Measurements from ENCODE around the gene FNBP1.
"Not testable (repeated sequence)": the region's sequence is repeated elsewhere in the genome, so short reads cannot be mapped to it uniquely, and the experiment has no call there.

FNBP1 gene

DNA sequence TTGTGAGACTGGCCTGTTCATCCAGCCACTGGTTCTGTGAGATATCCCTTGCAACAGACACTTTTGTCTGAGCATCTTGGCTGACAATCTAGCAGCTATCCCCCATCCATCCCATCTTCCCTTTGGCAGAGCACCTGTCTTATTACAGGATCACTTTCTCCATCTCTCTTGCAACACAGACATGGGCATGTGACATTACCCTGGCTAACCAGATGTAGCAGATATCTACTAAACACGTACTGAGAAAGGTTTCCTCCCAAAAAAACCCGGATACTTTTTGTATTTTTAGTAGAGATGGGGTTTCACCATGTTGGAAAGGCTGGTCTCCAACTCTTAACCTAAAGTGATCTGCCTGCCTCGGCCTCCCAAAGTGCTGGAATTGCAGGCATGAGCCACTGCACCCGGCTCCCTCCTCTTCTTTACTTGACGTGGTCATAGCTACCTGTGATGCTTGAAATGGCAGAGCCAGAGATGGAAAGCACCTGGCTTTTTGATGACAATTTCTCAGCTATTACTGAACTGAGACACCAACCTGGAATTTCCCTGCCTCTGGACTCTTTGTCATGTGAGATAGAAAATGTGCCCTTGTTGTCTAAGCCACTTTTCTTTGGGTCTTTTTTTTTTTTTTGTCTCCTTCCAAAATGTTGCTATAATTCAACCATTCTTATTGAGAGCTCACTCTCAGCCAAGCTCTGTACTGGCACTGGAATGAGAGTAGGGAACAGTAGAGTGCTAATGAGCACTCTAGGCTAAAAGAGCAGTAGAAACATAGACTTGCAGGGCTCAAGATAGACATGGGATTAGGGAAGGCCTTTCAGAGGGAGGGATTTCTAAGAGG lies 32.6 kb downstream of the FNBP1 start:
- no peak for DNase-seq (ENCODE audit: low spot score)
- Histone ChIP-seq H3K4me3 (no peak overlapping the region), H3K27ac (no peak overlapping the region)
- TF ChIP-seq, protein P1, sequence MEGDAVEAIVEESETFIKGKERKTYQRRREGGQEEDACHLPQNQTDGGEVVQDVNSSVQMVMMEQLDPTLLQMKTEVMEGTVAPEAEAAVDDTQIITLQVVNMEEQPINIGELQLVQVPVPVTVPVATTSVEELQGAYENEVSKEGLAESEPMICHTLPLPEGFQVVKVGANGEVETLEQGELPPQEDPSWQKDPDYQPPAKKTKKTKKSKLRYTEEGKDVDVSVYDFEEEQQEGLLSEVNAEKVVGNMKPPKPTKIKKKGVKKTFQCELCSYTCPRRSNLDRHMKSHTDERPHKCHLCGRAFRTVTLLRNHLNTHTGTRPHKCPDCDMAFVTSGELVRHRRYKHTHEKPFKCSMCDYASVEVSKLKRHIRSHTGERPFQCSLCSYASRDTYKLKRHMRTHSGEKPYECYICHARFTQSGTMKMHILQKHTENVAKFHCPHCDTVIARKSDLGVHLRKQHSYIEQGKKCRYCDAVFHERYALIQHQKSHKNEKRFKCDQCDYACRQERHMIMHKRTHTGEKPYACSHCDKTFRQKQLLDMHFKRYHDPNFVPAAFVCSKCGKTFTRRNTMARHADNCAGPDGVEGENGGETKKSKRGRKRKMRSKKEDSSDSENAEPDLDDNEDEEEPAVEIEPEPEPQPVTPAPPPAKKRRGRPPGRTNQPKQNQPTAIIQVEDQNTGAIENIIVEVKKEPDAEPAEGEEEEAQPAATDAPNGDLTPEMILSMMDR (IDR thresholded peaks at IDR 0.05) = no peak

GRCh38 chr9:130009546-130009945 lies 33.4 kb downstream of the FNBP1 start:
- not testable (repeated sequence) for H3K4me3 ChIP-seq; DNase-seq (ENCODE audit: low spot score); H3K27ac ChIP-seq

GRCh38 chr9:130008538-130008937 lies 34.5 kb downstream of the FNBP1 start:
- no peak for DNase-seq (ENCODE audit: low spot score)
- TF ChIP-seq, protein P1 (IDR thresholded peaks at IDR 0.05) = no peak
- Histone ChIP-seq H3K27ac (no peak overlapping the region), H3K4me3 (no peak overlapping the region)

DNA sequence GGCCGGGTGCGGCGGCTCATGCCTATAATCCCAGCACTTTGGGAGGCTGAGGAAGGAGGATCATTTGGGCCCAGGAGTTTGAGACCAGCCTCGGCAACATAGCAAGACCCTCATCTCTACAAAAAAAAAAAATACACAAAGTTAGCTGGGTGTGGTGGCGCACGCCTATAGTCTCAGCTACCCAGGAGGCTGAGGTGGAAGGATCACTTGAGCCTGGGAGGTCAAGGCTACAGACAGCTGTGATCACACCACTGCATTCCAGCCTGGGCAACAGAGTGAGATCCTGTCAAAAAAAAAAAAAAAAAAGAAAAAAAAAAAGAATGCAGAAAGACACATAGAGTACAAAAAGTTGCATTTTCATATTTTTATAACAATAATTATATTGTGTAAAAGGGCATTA lies 36.0 kb downstream of the FNBP1 start:
- H3K4me3 ChIP-seq; H3K27ac ChIP-seq; DNase-seq (ENCODE audit: low spot score): not testable (repeated sequence)

- no peak overlapping the region for H3K4me3 ChIP-seq
- H3K27ac ChIP-seq = no peak overlapping the region
- TF ChIP-seq, protein P1 (IDR thresholded peaks at IDR 0.05) = no peak
- no peak for DNase-seq (ENCODE audit: low spot score)
Observed at GRCh38 chr9:130003943-130004552, 38.9 kb downstream of the FNBP1 start.

DNA sequence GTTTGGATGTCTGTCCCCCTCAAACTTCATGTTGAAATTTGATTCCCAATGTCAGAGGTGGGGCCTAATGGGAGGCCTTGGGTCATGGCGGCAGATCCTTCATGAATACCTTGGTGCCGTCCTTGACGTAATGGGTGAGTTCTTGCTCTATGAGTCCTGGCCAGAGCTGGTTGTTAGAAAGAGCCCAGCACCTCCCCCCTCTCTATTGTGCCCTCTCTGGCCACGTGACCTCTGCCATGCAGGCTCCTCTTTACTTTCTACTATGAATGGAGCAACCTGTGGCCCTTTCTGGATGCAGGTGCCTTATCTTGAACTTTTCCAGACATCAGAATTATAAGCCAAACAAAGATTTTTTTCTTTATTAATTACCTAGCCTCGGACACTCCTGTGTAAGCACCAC lies 40.7 kb downstream of the FNBP1 start:
- no peak overlapping the region for H3K4me3 ChIP-seq
- no peak for DNase-seq (ENCODE audit: low spot score)
- H3K27ac ChIP-seq = no peak overlapping the region
- TF ChIP-seq, protein P1 (IDR thresholded peaks at IDR 0.05) = no peak

DNA sequence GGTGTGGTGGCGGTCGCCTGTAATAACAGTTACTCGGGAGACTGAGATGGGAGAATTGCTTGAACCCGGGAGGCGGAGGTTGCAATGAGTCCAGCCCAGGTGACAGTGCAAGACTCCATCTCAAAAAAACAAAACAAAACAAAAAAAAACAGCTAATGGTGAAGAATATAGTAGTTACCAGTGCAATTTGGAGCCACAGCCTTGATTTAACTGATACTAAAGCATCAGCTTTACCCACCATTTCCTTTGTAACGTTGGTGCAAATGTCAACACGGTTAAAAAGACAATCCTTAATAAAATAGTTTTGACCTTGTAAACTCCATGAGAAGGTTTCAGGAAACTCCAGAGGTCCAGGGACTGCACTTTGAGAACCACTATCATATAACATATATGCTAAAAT lies 41.8 kb downstream of the FNBP1 start:
- TF ChIP-seq, protein P1 (IDR thresholded peaks at IDR 0.05) = no peak
- H3K27ac ChIP-seq = no peak overlapping the region
- no peak for DNase-seq (ENCODE audit: low spot score)
- no peak overlapping the region for H3K4me3 ChIP-seq

GRCh38 chr9:129999141-129999510 lies 43.9 kb downstream of the FNBP1 start:
- TF ChIP-seq, protein P1 (IDR thresholded peaks at IDR 0.05) = no peak
- no peak for DNase-seq (ENCODE audit: low spot score)
- H3K4me3 ChIP-seq = no peak overlapping the region
- H3K27ac ChIP-seq = no peak overlapping the region

Measured in coronary artery (tissue), 2 donors.